MM.1S (cell line): ENCODE measurements around the gene FAM111B.
A peak's percentile ranks its signal among the peaks of the same experiment; 100 is the strongest.

ENCODE experiments used
- DNase-seq: peaks from one replicate; pipeline ENCODE4 v3.0.0-alpha.2; 2015
- H2AFZ ChIP-seq: fragments of 300-600 bp; sonication (generic); 2 replicates; pipeline ENCODE4 v1.6.0; 2016; ENCODE audit warnings: antibody characterized with exemption, low read length
- H3F3A ChIP-seq: fragments of 300-600 bp; sonication (generic); 2 replicates; pipeline ENCODE4 v1.6.1; 2016; ENCODE audit warnings: mild to moderate bottlenecking, antibody characterized with exemption, low read length, moderate library complexity, mixed read lengths; ENCODE audit not compliant: insufficient read depth
- H3K27ac ChIP-seq: fragments of 300-600 bp; sonication (generic); 2 replicates; pipeline ENCODE4 v1.5.1; 2016; ENCODE audit warnings: mild to moderate bottlenecking, low read length
- H3K27me3 ChIP-seq: fragments of 300-600 bp; sonication (generic); replicated peaks from 2 replicates; pipeline ENCODE4 v1.6.0; 2016; ENCODE audit warnings: low read length; ENCODE audit not compliant: insufficient read depth
- H3K36me3 ChIP-seq: fragments of 300-600 bp; sonication (generic); replicated peaks from 2 replicates; pipeline ENCODE4 v1.6.1; 2016; ENCODE audit warnings: mild to moderate bottlenecking, low read length, mixed read lengths; ENCODE audit not compliant: insufficient read depth
- H3K4me1 ChIP-seq: fragments of 300-600 bp; sonication (generic); 2 replicates; pipeline ENCODE4 v1.6.1; 2016; ENCODE audit warnings: low read length, mixed read lengths
- H3K4me2 ChIP-seq: fragments of 300-600 bp; sonication (generic); 2 replicates; pipeline ENCODE4 v1.6.0; 2016; ENCODE audit warnings: low read depth, low read length
- H3K4me3 ChIP-seq: fragments of 300-600 bp; sonication (generic); 2 replicates; pipeline ENCODE4 v1.5.1; 2016; ENCODE audit warnings: low read length, mixed read lengths
- H3K79me2 ChIP-seq: fragments of 300-600 bp; sonication (generic); 2 replicates; pipeline ENCODE4 v1.6.1; 2016; ENCODE audit warnings: mixed run types, low read length, mixed read lengths
- H3K9ac ChIP-seq: fragments of 300-600 bp; sonication (generic); 2 replicates; pipeline ENCODE4 v1.6.1; 2016; ENCODE audit warnings: low read length, mixed read lengths
- H3K9me2 ChIP-seq: fragments of 300-600 bp; sonication (generic); replicated peaks from 2 replicates; pipeline ENCODE4 v1.6.1; 2016; ENCODE audit warnings: mild to moderate bottlenecking, low read length, mixed read lengths; ENCODE audit not compliant: insufficient read depth
- H3K9me3 ChIP-seq: fragments of 300-600 bp; sonication (generic); replicated peaks from 2 replicates; pipeline ENCODE4 v1.6.1; 2016; ENCODE audit warnings: mild to moderate bottlenecking, low read length, mixed read lengths; ENCODE audit not compliant: insufficient read depth
- H4K20me1 ChIP-seq: fragments of 300-600 bp; sonication (generic); 2 replicates; pipeline ENCODE4 v1.6.1; 2016; ENCODE audit warnings: mild to moderate bottlenecking, low read length, moderate library complexity, mixed read lengths; ENCODE audit not compliant: insufficient read depth
- CTCF ChIP-seq: fragments of 300-600 bp; sonication (generic); IDR thresholded peaks from 2 replicates; pipeline ENCODE4 v1.5.1; 2016; ENCODE audit warnings: antibody characterized with exemption, low read length, mixed read lengths
- EZH2 ChIP-seq: fragments of 300-600 bp; sonication (generic); optimal IDR thresholded peaks from 2 replicates; pipeline ENCODE3; 2017; ENCODE audit warnings: low read depth, mild to moderate bottlenecking, antibody characterized with exemption, low read length, mixed read lengths
- EZH2phosphoT487 ChIP-seq: fragments of 300-600 bp; sonication (generic); IDR thresholded peaks from 2 replicates; pipeline ENCODE4 v1.6.1; 2018; ENCODE audit warnings: antibody characterized with exemption, low read length

The FAM111B gene

GRCh38 chr11:59152312-59152951 is 45.4 kb downstream of the FAM111B start:
- Histone ChIP-seq H2AFZ (no peak overlapping the region), H3K9me2 (no peaks in the 10 kb centered on the region), H3K9me3 (no peaks in the 10 kb centered on the region), H3K9ac (peak overlapping the region; percentile 16; the same call in 1 of the 2 replicates), H3F3A (peaks cover 25% of the 10 kb centered on the region), H3K79me2 (peaks cover 31% of the 10 kb centered on the region), H3K4me2 (peak overlapping the region; percentile 58; the same call in 1 of the 2 replicates), H3K4me3 (no peak overlapping the region), H3K27ac (peak overlapping the region; percentile 79), H4K20me1 (peaks cover 7% of the 10 kb centered on the region; the same call in 1 of the 2 replicates), H3K27me3 (no peaks in the 10 kb centered on the region), H3K4me1 (peaks cover 35% of the 10 kb centered on the region), H3K36me3 (peaks cover 8% of the 10 kb centered on the region)
- peak; percentile 62 for DNase-seq
- TF ChIP-seq EZH2phosphoT487 (no peak), CTCF (no peak), EZH2 (no peak)

DNA sequence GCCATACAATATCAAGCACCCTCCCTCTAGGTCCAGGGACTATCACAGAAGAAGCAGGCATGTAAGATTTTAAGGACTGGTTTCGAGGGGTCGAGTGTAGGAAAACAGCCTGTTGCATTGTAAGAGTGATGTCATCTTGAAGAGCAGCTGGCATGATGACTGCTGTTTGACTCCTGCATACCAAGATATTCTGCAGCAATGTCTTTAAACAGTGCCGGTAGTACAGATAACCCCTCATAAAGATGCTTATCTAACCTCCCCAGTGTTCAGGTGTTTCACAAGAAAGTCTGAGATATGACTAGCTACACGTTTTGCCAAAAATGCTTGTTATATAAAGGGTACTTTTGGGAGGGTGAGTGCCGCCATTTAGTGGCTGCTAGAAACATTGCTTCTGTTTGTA is 47.6 kb downstream of the FAM111B start:
- H3K9me3 ChIP-seq: no peaks in the 10 kb centered on the region
- no peak overlapping the region for H3K9ac ChIP-seq
- H3K4me1 ChIP-seq: peaks cover 32% of the 10 kb centered on the region
- peaks cover 17% of the 10 kb centered on the region for H3K79me2 ChIP-seq
- H3F3A ChIP-seq: peaks cover 25% of the 10 kb centered on the region
- TF ChIP-seq EZH2 (no peak), EZH2phosphoT487 (no peak), CTCF (no peak)
- H2AFZ ChIP-seq: no peak overlapping the region
- peaks cover 7% of the 10 kb centered on the region; the same call in 1 of the 2 replicates for H4K20me1 ChIP-seq
- H3K27me3 ChIP-seq: no peaks in the 10 kb centered on the region
- no peak overlapping the region for H3K4me3 ChIP-seq
- H3K36me3 ChIP-seq: no peaks in the 10 kb centered on the region; the same call in 1 of the 2 replicates
- DNase-seq: no peak
- H3K4me2 ChIP-seq: no peak overlapping the region
- no peak overlapping the region for H3K27ac ChIP-seq
- no peaks in the 10 kb centered on the region for H3K9me2 ChIP-seq

DNA sequence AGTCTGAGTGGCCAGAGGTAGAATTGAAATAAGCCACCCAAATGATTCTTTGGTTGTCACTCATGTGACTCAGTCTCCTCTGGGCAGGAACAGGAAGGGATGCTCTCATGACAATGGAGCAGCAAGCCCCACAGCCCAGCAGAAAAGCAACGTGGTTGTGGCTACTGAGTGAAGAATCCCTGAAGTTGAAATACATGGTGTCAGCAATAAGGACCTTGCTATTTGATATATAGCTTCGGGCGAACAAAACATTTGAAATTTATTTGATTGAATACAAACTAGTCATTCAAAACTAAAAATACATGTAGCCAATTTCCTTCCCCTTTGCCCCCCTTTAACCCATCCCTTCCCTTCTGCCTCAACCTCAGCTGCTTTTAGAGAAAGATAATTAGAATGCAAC is 50.4 kb downstream of the FAM111B start:
- H3K27me3 ChIP-seq: no peaks in the 10 kb centered on the region
- H3K36me3 ChIP-seq: no peaks in the 10 kb centered on the region; the same call in 1 of the 2 replicates
- no peak overlapping the region for H3K9ac ChIP-seq
- H3K79me2 ChIP-seq: peaks cover 11% of the 10 kb centered on the region
- H2AFZ ChIP-seq: no peak overlapping the region
- DNase-seq: no peak
- no peak overlapping the region for H3K4me3 ChIP-seq
- H4K20me1 ChIP-seq: 0 out of 2 replicates have a peak, but pooled peaks cover 4% of the 10 kb centered on the region
- peaks cover under 1% of the 10 kb centered on the region for H3F3A ChIP-seq
- peaks cover 5% of the 10 kb centered on the region; the same call in 1 of the 2 replicates for H3K4me1 ChIP-seq
- no peak overlapping the region for H3K27ac ChIP-seq
- H3K4me2 ChIP-seq: no peak overlapping the region
- H3K9me3 ChIP-seq: no peaks in the 10 kb centered on the region
- no peaks in the 10 kb centered on the region for H3K9me2 ChIP-seq
- TF ChIP-seq EZH2 (no peak), EZH2phosphoT487 (no peak), CTCF (no peak)
